Anterior cingulate cortex (tissue), 58 donors: ENCODE results near the gene RAP1A.

Experiments
- DNase-seq, 58 donors: peaks; one replicate each; lab custom pipeline; 2025; lab: John Stamatoyannopoulos, UW

The RAP1A gene

DNA sequence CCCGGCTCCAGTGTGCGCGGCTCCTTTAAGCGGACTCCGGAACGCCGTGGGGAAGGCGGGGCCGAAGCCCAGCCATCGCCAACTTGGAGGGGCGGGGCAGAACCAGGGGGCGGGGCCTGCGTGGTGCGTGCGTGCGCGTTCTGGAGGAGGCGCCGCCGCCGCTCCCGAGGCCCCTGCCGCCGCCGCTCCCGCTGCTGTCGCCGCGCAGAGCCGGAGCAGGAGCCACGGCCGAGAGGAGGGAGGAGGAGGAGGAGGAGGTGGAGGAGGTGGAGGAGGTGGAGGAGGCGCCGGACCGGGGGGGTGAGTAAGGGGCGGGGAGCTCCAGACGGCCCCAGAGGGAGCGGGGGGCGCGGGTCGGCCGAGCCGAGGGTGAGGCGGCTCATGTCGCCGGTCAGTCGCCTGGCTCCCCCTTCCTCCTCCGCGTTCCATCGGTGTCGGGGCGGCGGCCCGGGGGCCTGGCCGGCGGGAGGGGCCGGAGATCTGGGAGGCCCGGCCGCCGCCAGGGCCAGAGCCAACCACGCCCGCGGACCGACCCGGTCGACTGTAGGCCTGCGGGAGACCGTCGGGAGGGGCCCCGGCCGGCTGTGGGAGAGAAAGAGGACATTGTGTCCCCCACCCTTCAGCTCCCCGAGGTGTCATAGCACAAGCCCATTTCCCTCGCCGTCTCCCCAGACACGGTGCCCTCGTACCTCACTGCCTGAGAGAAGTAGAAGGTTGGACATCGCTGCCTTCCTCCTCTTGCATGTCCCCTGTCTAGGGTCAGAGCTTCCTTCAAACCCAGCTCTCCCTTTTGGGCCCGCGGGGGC, at the start of gene RAP1A:
Gene RAP1A, plus strand, starts transcription at position 155 of the 806 bp plus-strand sequence. CDS start 71,572 bp downstream, outside the sequence.
- DNase-seq = peak; percentile 19 to 95 (median 90)

DNA sequence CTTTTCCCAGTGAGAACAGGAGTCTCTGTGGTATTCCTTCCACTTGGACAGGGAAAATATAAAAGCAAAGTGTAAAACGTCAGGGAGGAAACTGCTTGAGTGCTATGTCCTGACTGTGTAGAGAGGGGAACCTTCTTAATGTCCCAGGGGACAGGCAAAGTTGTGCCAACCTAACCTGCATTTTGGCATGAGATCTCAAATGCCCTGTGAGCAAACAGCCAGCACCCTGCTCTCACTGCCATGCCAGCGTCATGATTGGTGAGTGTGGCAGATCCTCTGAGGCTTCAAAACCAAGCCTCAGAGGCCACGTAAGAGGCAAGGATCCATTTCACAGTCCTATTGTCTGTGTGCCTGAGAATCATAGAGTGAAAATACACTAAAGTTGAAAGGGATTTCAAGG, 49.7 kb upstream of the RAP1A start:
- no peak for DNase-seq

DNA sequence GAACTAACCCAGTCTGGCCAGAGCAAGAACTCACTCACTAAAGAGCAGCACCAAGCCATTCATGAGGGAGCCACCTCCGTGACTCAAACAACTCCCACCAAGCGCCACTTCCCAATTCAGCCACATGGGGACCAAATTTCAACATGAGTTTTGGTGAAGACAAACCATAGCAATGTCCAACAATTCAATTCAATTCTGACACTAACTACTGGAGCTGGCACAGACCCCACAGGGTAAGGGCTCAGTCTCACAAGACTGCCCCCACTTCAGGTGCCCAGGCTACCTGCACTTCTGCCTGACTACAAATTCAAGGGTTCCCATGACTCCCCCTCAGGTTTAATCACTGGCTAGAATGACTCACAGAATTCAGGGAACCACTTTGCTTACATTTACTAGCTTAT, 48.8 kb upstream of the RAP1A start:
- DNase-seq = no peak

DNA sequence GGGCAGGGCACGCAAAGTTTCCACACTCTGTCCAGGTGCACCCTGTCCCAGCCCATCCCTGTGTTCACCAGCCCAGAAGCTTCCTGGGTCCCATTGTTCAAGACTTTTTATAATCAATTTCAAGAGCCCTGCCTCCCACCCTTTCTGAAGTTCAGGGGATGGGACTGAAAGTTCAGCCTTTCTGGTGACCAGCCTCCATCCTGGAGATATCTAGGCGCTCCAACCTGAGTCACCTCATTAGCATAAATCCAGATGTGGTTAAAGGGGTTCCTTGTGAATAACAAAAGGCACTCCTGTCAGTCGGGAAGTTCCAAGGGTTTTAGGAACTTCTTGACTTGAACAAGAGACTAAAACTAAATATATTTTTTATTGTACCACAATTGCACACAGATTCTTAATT, 48.4 kb upstream of the RAP1A start:
- no peak for DNase-seq

DNA sequence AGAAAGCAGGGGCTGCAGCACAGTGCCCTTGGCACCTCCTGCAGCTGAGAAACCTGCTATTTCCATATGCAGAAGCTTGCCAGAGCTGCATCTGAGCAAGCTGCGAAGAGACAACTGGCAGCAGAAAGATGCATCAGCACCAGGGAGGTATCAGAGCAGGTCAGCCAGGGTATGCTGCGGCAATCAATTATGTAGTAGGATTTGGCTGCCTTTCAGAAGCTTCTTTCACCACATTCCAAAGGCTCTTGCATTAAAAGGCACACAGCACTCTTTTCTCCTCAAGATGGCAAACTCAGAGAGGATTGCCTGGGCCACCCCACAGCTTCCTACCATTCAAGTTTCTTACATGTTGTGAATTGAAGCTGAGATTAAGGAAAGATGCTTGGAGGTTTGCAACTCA, 47.6 kb upstream of the RAP1A start:
- DNase-seq = peak in 2 of 58 donors; percentile 1 to 27

DNA sequence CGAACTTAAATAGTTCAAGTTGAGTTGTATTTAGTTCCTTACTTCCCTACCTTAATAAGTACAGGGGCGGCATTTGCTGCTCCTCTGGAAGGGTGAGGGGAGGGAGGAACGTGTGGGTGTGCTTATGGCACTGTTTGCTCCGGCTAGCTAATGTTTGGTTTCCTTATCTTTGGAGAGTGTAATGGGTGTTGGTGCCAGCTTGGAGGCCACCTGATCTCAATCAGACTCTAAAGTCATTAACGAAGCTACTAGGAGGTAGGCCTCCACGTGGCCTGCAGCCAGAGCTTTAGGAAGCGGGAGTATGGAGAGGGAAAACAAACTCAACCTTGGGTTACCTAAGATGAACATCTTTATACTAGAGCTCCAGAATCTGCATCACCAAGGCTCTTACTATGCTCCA, 43.0 kb upstream of the RAP1A start:
- DNase-seq = no peak

DNA sequence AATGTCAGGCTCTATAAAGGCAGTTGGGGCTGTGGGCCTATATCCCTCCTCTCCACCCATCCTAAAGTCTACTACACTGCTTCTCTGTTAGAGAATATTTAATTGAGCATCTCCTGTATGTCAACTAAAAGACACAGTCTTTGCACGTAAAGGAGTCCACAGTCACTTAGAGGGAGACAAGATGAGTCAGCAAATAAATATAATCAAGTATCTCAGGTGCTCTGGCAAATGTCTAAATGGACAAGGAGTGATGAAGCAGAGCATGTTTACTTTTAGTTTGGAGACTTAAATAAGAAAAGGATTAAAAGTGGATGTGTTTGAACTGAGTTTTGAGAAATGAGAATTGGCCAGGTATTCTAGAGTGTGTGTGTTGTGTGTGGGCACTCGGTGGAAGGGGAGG, 41.8 kb upstream of the RAP1A start:
- no peak for DNase-seq

DNA sequence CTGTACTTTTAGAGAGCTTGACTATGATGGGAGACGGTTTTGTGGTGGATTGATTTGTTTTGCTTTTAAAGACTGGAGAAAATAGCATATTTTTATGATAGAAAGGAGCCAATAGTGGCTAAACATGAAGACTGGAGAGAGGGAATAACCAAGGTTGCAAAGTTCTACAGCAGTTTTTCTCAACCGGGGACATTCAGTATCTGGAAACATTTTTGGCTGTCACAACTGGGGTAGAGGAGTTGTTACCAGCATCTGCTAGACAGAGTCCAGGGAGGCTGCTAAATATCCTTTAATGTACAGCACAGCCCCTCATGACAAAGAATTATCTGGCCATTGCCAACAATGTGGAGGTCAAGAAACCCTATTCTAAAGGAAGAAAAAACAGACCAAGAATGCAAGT, 38.4 kb upstream of the RAP1A start:
- no peak for DNase-seq

DNA sequence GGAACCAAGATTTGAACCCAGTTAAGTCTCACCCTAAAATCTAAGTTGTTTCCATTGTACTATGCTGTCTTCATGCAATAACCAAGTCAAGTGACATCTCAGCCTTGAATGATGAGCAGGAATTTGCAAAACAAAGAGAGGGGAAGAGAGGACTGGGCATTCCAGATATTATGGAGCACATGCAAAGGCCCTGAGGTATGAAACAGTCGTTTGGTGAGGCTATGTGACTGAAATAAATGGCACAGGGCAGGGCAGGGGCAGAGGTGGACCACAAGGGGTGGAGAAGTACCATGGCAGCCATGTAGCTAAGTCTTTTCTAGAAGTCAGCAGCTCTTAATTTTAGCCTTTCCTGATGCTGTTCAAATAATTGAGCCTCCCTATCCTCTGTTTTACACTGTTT, 37.6 kb upstream of the RAP1A start:
- no peak for DNase-seq

DNA sequence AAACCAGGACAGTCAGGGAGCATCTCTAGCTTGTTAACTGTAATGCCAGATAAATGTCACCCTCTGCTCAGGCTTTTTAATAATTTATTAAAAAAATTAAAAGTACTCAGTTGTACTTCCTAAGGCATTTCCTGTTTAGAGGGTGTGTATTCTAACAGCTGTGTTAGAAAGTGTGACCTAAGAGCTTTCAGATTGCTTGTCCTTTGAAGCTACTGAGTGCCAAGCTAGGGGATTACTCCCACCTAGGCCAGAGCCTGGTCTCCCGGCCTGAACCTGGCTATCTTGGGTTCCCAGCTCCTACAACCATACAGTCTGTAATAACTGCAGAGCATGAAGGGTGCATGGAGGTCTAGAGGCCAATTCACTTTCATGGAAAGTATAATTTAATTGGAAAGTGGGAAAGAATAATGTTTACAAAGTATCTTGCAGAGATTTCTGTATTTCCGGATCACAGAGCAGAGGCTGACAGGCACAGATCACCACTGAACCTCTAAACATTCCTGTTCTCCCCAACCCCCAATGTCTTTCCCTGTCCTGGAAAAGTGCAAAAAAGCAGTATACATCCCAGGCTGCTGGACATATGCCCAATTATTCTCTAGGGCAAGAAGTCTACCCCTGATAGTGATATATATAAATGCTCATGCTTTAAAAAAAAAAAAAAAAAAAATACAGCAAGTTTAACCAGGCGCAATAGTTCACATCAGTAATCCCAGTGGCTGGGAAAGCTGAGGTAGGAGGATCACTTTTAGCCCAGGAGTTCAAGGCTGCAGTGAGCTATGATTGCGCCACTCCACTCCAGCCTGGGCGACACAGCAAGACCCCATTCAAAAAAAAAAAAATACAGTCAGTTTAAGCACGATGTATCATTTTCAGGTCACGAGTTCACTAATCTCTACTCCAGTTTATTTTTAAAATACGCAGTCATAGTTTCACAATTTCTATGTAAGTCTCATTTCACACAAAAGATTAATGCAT, 36.7 kb upstream of the RAP1A start:
- DNase-seq = no peak

DNA sequence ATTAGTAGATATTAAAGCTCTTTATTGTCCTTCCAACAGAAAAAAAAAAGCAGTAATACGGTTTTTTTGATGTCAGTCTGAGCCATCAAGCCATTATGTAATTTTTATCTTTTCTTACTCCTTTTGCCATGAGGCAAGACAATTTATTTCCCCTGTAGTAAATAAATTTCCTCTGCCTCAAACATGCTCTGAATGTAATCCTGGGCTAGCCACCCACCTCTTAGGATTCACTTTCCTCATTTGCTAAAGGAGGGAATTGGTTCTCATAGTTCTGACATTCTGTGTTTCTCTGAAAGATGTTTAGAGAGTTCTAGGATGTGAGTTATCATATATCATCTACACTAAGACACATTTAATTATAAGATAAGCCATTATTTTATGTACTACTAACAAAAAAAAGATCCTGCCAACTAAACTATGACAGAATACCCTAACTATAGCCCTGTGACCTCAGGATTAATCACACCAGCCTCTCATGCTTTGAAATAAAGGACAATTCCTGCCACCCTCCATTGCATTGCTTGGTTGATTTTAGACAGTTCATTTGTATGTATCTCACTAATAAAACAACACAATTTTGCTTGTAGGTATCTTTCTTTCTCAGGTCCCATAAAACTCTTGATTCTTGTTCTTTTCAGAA, 34.0 kb upstream of the RAP1A start:
- DNase-seq = no peak

DNA sequence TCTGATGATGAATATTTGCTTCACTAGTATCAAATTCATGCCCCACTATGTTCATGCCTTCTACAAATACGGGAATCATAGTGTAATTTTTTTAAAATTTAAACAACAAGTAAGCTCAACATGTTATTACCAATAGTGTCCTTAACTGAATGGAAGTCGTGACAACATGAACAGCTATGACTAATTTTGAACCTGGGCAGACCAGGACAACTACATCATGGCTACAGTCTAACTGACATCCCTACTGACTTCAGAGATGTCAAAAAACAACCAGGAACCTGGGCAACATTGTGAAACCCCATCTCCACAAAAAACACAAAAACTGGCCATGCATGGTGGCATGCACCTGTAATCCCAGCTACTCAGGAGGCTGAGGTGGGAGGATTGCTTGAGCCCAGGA, 33.5 kb upstream of the RAP1A start:
- no peak for DNase-seq

DNA sequence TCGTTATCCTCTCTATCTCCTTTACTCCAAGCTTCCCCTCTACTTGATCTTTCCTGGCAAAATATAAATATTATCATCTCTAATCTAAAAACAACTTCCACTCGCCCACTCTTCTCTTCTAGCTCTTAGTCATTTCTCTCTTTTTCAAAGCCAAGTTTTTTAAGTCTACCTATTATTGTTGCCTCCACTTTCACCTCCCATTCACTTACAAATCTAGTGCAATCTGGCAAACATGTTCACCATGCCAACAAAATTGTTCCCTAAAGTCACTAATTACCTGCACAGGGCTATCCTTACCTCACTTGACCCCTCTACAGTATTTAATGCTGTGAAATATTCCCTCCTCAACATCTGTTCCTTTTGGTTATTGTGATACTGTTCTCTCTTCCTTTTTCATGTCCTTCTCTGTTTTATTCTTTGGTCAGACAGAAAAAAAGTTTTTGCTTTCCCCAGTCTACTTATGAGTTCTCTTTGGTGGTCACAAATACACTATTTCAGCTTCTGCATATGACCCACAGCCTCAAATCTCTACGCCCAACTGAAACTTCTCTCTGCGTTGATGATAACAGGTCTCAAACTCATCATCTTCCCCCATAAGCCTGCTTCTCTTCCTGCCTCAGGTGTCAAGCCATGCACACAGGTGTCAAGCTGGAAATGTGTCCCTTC, 31.9 kb upstream of the RAP1A start:
- DNase-seq = no peak

DNA sequence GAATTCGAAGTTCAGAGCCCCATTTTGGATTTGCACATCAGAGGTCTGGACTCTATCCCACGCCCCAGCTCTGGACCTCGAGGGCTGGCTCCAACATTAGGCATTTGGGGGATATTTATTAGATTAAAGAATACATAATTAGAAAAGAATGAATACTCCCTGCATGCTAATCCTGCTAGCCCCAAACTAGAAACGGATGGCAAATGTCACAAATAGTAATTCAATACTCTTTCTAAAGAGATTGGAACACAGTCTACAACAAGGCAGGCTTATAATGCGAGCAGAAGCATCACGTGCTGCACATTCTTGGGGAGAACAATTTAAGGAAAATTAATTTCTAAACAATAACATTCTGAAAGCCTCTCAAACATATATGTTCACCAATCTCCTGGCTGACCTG, 27.7 kb upstream of the RAP1A start:
- no peak for DNase-seq

DNA sequence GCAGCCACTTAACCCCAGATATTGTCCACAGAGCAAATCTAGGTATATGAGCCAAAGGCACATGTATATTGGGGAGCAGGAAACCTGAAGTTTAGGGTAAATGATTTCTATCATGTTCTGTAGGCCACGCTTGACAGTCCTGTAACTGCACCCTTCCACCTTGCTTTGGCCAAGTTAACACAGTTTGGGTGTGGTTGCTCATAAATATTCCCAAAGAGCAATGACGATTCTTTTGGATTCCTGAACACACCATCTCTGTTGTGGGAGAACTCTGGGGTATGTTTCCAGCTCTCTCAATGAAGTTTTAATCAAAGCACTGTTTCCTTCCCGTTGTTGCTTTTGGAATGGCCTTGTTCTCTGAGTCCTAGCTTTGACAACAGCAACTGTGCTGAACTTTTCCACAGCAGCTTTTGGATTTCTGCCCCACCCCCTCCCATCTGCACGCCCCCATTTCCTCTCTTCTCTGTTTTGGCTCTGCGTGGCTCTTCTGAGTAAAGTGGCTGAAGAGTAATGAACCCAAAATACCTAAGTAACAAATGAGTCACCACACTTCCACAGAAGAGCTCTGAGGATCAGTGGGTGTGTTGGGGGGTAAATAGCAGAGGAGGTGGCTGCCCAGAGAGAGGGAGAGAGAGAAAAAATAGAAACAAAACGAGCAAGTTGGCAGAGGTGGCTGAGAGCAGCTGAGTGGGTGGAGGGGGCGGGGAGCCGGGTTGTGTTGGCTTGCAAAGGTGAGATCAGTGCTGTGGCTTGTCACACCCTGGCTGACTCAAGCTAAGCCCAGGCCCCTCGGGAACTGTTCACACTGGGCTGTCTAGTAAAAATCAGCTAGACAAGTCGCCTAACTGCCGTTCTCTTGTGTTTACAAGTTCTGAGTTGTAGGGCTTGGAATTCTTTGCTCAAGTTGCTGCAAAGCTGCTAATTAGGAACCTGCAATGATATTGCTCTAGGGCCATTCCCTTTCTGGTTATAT, 26.9 kb upstream of the RAP1A start:
- DNase-seq = peak in 34 of 58 donors; percentile 6 to 77 (median 28)

DNA sequence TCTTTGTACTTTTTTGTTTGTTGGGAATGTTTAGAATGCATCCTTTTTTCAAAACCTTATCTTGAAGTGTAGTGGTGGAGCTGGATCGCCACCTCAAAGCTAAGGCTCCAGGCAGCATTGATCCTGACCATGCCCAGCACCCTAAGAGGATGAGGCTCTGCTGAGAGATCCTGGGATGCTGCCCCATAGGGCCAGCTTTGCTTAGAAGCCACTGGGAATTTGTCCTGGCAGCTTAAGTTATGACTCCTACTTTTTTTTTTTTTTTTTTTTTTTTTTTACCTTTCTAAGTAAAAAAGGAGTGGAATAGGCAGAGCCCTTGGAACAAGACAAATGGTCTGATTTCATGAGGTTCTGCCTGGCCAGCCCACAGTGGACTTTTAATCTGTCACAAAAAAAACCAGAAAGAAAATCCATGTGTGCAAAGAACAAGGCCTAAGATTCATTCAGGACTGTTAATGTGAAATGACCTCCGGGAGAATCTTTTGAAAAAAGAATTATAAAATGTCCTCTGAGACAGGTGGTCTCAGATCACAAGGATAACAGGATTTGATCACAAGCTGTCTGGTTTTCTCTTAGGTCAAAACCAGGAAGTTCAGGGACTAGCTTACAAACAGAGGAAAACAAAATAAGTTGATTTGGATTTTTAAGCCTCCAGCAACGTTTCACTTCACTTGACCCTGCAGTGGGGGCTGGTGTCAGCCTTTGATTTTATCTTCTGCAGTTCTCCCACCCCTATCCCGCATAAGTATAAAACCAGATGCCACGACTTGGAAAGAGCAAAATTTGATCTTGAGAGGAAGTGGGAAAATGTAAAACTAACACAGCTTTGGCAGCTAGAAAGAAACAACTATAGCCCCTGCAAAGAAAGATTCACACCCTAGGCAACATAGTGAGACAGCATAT, 25.9 kb upstream of the RAP1A start:
- DNase-seq = no peak

DNA sequence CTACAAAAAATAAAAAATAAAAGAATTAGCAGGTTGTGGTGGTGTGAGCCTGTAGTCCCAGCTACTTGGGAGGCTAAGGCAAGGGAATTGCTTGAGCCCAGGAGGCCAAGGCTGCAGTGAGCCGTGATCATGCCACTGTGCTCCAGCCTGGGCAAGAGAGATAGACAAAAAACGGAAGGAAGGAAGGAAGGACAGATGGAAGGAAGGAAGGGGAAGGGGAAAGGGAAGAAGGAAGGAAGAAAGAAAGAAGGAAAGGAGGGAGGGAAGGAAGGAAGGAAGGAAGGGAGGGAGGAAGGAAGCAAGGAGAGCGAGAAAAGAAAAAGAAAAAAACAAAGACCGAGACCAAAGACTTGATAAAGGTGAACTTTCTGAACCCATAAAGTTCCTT, 25.3 kb upstream of the RAP1A start:
- no peak for DNase-seq

DNA sequence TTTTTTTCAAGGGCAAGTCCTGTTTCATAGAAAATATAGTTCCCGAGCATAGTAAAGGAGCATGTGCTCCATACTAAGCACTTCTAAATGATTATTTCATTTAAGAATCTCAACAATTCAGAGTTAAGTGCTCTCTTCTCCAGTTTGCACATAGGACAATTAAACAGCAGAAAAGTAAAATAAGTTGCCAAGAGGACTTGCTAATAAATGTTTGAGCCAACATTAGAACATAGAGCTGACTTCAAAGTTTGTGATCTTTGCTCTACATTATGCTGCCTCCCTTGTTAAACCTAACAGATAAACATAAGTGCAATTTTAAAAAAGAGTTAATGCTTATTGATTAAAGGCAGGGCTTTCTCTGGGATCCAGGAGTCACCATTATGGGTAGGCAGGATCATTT, 23.8 kb upstream of the RAP1A start:
- no peak for DNase-seq
